Stimulated activated CD4-positive, alpha-beta T cell treated with anti-CD3 and anti-CD28 coated beads, Interleukin-4, amount 100 ng/mL, for 4 hours (primary cell): Measurements from ENCODE around the gene COL18A1.

Experiments
- DNase-seq, 2 experiments: peaks; one replicate each; pipeline ENCODE4 v3.0.0-alpha.2; 2020

COL18A1 gene

GRCh38 chr21:45383615-45384201 is 21.3 kb upstream of the COL18A1 start:
- DNase-seq: no peak

GRCh38 chr21:45384656-45385548 is 20.1 kb upstream of the COL18A1 start:
- no peak for DNase-seq

- no peak for DNase-seq
Measured at GRCh38 chr21:45385549-45386050, 19.4 kb upstream of the COL18A1 start.

- no peak for DNase-seq
Measured at GRCh38 chr21:45386336-45386727, 18.6 kb upstream of the COL18A1 start.

GRCh38 chr21:45386728-45387371 is 18.1 kb upstream of the COL18A1 start:
- no peak for DNase-seq

GRCh38 chr21:45387506-45387905 is 17.5 kb upstream of the COL18A1 start:
- DNase-seq: no peak

GRCh38 chr21:45388011-45388521 is 16.9 kb upstream of the COL18A1 start:
- DNase-seq: no peak

- no peak for DNase-seq
Measured at GRCh38 chr21:45388611-45389296, 16.2 kb upstream of the COL18A1 start.

- DNase-seq: no peak
Measured at GRCh38 chr21:45390121-45390751, 14.7 kb upstream of the COL18A1 start.

GRCh38 chr21:45390831-45391742 is 13.9 kb upstream of the COL18A1 start:
- no peak for DNase-seq

- no peak for DNase-seq
Measured at GRCh38 chr21:45391743-45392572, 13.0 kb upstream of the COL18A1 start.

GRCh38 chr21:45392573-45392971 is 12.4 kb upstream of the COL18A1 start:
- no peak for DNase-seq

GRCh38 chr21:45393021-45393420 is 11.9 kb upstream of the COL18A1 start:
- no peak for DNase-seq

- no peak for DNase-seq
Measured at GRCh38 chr21:45393833-45394638, 10.9 kb upstream of the COL18A1 start.

- DNase-seq: no peak
Measured at GRCh38 chr21:45396620-45396995, 8.4 kb upstream of the COL18A1 start.

- no peak for DNase-seq
Measured at GRCh38 chr21:45397381-45397780, 7.6 kb upstream of the COL18A1 start.

GRCh38 chr21:45401054-45401518 is 3.9 kb upstream of the COL18A1 start:
- DNase-seq: no peak

- DNase-seq: no peak
Measured at GRCh38 chr21:45401916-45402900, 2.8 kb upstream of the COL18A1 start.
